Forelimb muscle (tissue), 1 donor: Measurements from ENCODE around the gene DLAT. TPM values are rescaled to one million over a fixed set of nuclear protein-coding genes. Genes with fewer than 3 reads are reported as not detected.

Experiments used
- polyA plus RNA-seq: library from polyadenylated mRNA; unstranded; fragments of 120-200 nt; gene quantifications from one replicate; pipeline ENCODE4 v1.2.1, GENCODE V29; 2013; ENCODE audit not compliant: insufficient read length

The DLAT gene
- polyA plus RNA-seq, 1 donor = 39.5 TPM

Other genes with a start within 250 kb of the DLAT start
- 26.1 TPM for gene ALG9, start 153.8 kb upstream of the DLAT start, polyA plus RNA-seq
- 1.7 TPM for gene FDXACB1, start 146.2 kb upstream of the DLAT start, polyA plus RNA-seq
- gene CFAP68, start 145.9 kb upstream of the DLAT start, polyA plus RNA-seq = 15.7 TPM
- 886 TPM for gene CRYAB, start 113.6 kb upstream of the DLAT start, polyA plus RNA-seq
- gene HSPB2, start 112.7 kb upstream of the DLAT start, polyA plus RNA-seq = 93.3 TPM
- gene C11orf52, start 106.5 kb upstream of the DLAT start, polyA plus RNA-seq = 3.1 TPM
- gene DIXDC1, start 88.1 kb upstream of the DLAT start, polyA plus RNA-seq = 19.6 TPM
- gene PIH1D2, start 48.6 kb downstream of the DLAT start, polyA plus RNA-seq = 1.1 TPM
- 27.7 TPM for gene NKAPD1, start 48.9 kb downstream of the DLAT start, polyA plus RNA-seq
- 48.5 TPM for gene TIMM8B, start 61.3 kb downstream of the DLAT start, polyA plus RNA-seq
- gene SDHD, start 61.5 kb downstream of the DLAT start, polyA plus RNA-seq = 92.7 TPM
- gene IL18, start 138.7 kb downstream of the DLAT start, polyA plus RNA-seq = 0.40 TPM
- gene TEX12, start 142.0 kb downstream of the DLAT start, polyA plus RNA-seq = 0.33 TPM
- 9.0 TPM for gene BCO2, start 150.1 kb downstream of the DLAT start, polyA plus RNA-seq
- gene PTS, start 201.0 kb downstream of the DLAT start, polyA plus RNA-seq = 20.4 TPM
- gene PLET1, start 235.5 kb downstream of the DLAT start, polyA plus RNA-seq = not detected